Astrocyte (in vitro differentiated cells and primary cell): Measurements from ENCODE around the gene TTBK1. TPM values are rescaled to one million over a fixed set of nuclear protein-coding genes. Genes with fewer than 3 reads are reported as not detected.

Source experiments
- DNase-seq: peaks from one replicate; pipeline ENCODE4 v3.0.0-alpha.2; 2010; ENCODE audit warnings: low read depth
- FAIRE-seq: peaks from 2 replicates; lab custom pipeline; 2011; peaks lifted over from hg19 to GRCh38; lab: Jason Lieb, UNC
- H2AFZ ChIP-seq: 2 replicates; pipeline ENCODE4 v1.6.0; 2012; ENCODE audit warnings: low read depth, low read length, inconsistent platforms
- H3K27ac ChIP-seq: 2 replicates; pipeline ENCODE4 v1.5.1; 2011; ENCODE audit warnings: low read depth, low read length, inconsistent platforms
- H3K27me3 ChIP-seq: 2 replicates; pipeline ENCODE4 v1.6.0; 2011; ENCODE audit warnings: low read length, inconsistent platforms; ENCODE audit not compliant: insufficient read depth
- H3K36me3 ChIP-seq: 2 replicates; pipeline ENCODE4 v1.5.1; 2011; ENCODE audit warnings: low read length, inconsistent platforms; ENCODE audit not compliant: insufficient read depth
- H3K4me1 ChIP-seq: 2 replicates; pipeline ENCODE4 v1.5.1; 2011; ENCODE audit warnings: low read length, inconsistent platforms; ENCODE audit not compliant: insufficient read depth
- H3K4me2 ChIP-seq: 2 replicates; pipeline ENCODE4 v1.6.0; 2012; ENCODE audit warnings: low read length, inconsistent platforms
- H3K4me3 ChIP-seq: 2 replicates; pipeline ENCODE4 v1.5.1; 2011; ENCODE audit warnings: low read depth, mild to moderate bottlenecking, low read length, inconsistent platforms; ENCODE audit not compliant: insufficient read depth
- H3K79me2 ChIP-seq: 2 replicates; pipeline ENCODE4 v1.6.0; 2012; ENCODE audit warnings: mild to moderate bottlenecking, low read length, inconsistent platforms; ENCODE audit not compliant: insufficient read depth
- H3K9ac ChIP-seq: 2 replicates; pipeline ENCODE4 v1.6.0; 2012; ENCODE audit warnings: mild to moderate bottlenecking, low read length, inconsistent platforms
- H3K9me3 ChIP-seq: 2 replicates; pipeline ENCODE4 v1.5.1; 2012; ENCODE audit warnings: low read depth, mild to moderate bottlenecking, low read length, inconsistent platforms; ENCODE audit not compliant: insufficient read depth
- H4K20me1 ChIP-seq: 2 replicates; pipeline ENCODE4 v1.6.0; 2012; ENCODE audit warnings: low read length, inconsistent platforms; ENCODE audit not compliant: insufficient read depth
- H3K27ac Mint-ChIP-seq: one replicate; pipeline ENCODE4 v1.8.0; 2021; ENCODE audit warnings: mild to moderate bottlenecking, mixed read lengths; ENCODE audit not compliant: unreplicated experiment
- H3K27me3 Mint-ChIP-seq: one replicate; pipeline ENCODE4 v1.8.0; 2021; ENCODE audit warnings: low read depth, mixed read lengths; ENCODE audit not compliant: unreplicated experiment
- H3K36me3 Mint-ChIP-seq: one replicate; pipeline ENCODE4 v1.8.0; 2021; ENCODE audit warnings: low read depth, mixed read lengths; ENCODE audit not compliant: unreplicated experiment
- H3K4me1 Mint-ChIP-seq: one replicate; pipeline ENCODE4 v1.8.0; 2021; ENCODE audit warnings: low read depth, mixed read lengths; ENCODE audit not compliant: unreplicated experiment
- H3K4me3 Mint-ChIP-seq: one replicate; pipeline ENCODE4 v1.8.0; 2021; ENCODE audit warnings: mild to moderate bottlenecking, moderate library complexity, mixed read lengths; ENCODE audit not compliant: unreplicated experiment
- H3K9me3 Mint-ChIP-seq: one replicate; pipeline ENCODE4 v1.8.0; 2021; ENCODE audit warnings: mild to moderate bottlenecking, mixed read lengths; ENCODE audit not compliant: unreplicated experiment
- EZH2 ChIP-seq: IDR thresholded peaks from 2 replicates; pipeline ENCODE4 v1.6.1; 2012; ENCODE audit warnings: mild to moderate bottlenecking, low read length, inconsistent platforms; ENCODE audit not compliant: insufficient read depth
- total RNA-seq: library from RNA; stranded (reverse); gene quantifications from 2 replicates; pipeline ENCODE4 v1.2.1, GENCODE V29; 2021
- TF ChIP-seq, protein P1 (sequence below): IDR thresholded peaks from 2 replicates; pipeline ENCODE4 v1.5.1; 2011; ENCODE audit warnings: low read depth, mild to moderate bottlenecking, inconsistent platforms, low read length, moderate library complexity; ENCODE audit not compliant: insufficient read depth

The TTBK1 gene
- total RNA-seq, 1 donor from 2014 or later = 0.14 TPM

DNA sequence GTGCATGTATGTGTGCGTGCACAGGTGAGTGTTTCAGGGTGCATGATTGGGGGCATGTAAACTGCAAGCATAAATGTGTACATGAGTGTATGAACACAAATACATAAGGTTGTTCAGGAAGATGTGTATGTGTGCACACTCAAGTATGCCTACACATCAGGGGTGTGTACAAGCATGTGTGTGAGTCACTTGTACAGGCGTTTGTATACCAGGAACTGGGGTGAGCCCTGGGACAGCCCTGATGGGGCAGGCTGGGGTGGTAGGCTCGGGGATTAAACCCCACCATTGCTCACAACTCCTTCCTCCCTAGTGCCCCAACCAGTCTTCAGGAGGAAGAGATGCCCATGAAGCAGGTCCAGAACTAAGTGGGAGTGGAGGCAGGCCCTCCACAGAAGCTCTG, 61.1 kb downstream of the TTBK1 start:
- H2AFZ ChIP-seq = no peak overlapping the region
- no peaks in the 10 kb centered on the region for H3K9me3 Mint-ChIP-seq
- H3K27me3 ChIP-seq = peaks cover 14% of the 10 kb centered on the region
- H3K79me2 ChIP-seq = no peaks in the 10 kb centered on the region
- no peaks in the 10 kb centered on the region for H3K36me3 ChIP-seq
- DNase-seq = no peak
- H3K4me3 Mint-ChIP-seq = no peak overlapping the region
- H3K9me3 ChIP-seq = no peaks in the 10 kb centered on the region
- H3K27ac Mint-ChIP-seq = no peak overlapping the region
- H3K4me2 ChIP-seq = no peak overlapping the region
- no peaks in the 10 kb centered on the region for H3K4me1 ChIP-seq
- FAIRE-seq = no peak
- no peak for TF ChIP-seq EZH2
- TF ChIP-seq, protein P1, sequence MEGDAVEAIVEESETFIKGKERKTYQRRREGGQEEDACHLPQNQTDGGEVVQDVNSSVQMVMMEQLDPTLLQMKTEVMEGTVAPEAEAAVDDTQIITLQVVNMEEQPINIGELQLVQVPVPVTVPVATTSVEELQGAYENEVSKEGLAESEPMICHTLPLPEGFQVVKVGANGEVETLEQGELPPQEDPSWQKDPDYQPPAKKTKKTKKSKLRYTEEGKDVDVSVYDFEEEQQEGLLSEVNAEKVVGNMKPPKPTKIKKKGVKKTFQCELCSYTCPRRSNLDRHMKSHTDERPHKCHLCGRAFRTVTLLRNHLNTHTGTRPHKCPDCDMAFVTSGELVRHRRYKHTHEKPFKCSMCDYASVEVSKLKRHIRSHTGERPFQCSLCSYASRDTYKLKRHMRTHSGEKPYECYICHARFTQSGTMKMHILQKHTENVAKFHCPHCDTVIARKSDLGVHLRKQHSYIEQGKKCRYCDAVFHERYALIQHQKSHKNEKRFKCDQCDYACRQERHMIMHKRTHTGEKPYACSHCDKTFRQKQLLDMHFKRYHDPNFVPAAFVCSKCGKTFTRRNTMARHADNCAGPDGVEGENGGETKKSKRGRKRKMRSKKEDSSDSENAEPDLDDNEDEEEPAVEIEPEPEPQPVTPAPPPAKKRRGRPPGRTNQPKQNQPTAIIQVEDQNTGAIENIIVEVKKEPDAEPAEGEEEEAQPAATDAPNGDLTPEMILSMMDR = no peak
- no peak overlapping the region for H3K9ac ChIP-seq
- H3K27ac ChIP-seq = no peak overlapping the region
- no peaks in the 10 kb centered on the region for H3K4me1 Mint-ChIP-seq
- H3K27me3 Mint-ChIP-seq = peaks cover 66% of the 10 kb centered on the region
- H4K20me1 ChIP-seq = no peaks in the 10 kb centered on the region
- no peak overlapping the region for H3K4me3 ChIP-seq
- peaks cover 3% of the 10 kb centered on the region for H3K36me3 Mint-ChIP-seq

DNA sequence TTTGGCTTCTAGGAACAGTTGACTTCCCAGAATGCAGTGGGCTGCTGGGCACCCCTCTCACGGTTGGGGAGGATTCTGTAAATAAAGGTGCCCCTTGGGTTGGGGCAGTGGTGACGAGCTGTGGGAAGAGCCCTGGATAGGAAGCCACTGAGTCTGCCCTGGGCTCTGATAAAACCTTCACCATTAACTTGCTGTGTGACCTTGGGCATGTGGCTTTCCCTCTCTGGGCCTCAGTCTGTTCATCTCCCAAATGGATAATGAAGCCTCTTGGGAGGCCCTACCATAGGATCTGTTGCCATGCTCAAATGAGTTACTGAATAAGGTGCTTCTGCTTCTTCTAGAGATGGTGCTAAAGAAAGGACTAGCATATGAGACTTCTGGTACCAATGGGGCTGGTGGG, 61.6 kb downstream of the TTBK1 start:
- Histone ChIP-seq H3K36me3 (no peaks in the 10 kb centered on the region), H3K79me2 (no peaks in the 10 kb centered on the region), H4K20me1 (no peaks in the 10 kb centered on the region), H3K4me3 (no peak overlapping the region), H3K27ac (no peak overlapping the region), H3K9ac (no peak overlapping the region), H2AFZ (no peak overlapping the region), H3K9me3 (no peaks in the 10 kb centered on the region), H3K4me1 (no peaks in the 10 kb centered on the region), H3K4me2 (no peak overlapping the region), H3K27me3 (peaks cover 11% of the 10 kb centered on the region)
- H3K27ac Mint-ChIP-seq = no peak overlapping the region
- FAIRE-seq (no peak), DNase-seq (no peak)
- TF ChIP-seq, protein P1 = no peak
- no peak for TF ChIP-seq EZH2
- no peaks in the 10 kb centered on the region for H3K9me3 Mint-ChIP-seq
- no peak overlapping the region for H3K4me3 Mint-ChIP-seq
- no peaks in the 10 kb centered on the region for H3K4me1 Mint-ChIP-seq
- H3K36me3 Mint-ChIP-seq = peaks cover 2% of the 10 kb centered on the region
- peaks cover 61% of the 10 kb centered on the region for H3K27me3 Mint-ChIP-seq

DNA sequence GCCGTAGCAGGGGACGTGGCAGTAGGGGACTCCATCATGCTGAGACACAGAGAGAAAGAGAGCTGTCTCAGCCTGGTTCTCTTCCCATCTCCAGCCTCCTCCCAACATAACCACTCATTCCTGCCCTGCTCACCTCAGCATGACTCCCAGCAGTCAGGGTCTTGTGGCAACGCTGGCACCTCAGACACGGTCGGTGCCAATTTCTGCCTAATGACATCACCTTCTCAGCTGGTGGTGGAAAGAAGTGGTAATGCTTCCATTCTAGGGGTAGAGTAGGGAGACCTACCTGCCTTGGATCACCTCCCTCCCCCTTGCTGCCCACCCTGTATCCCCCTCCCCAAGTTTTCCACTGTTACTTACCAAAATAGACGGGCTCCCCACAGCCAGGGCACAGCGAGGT, 62.8 kb downstream of the TTBK1 start:
- no peak overlapping the region for H3K9ac ChIP-seq
- H4K20me1 ChIP-seq = no peaks in the 10 kb centered on the region
- peaks cover 54% of the 10 kb centered on the region for H3K27me3 Mint-ChIP-seq
- H3K4me1 ChIP-seq = no peaks in the 10 kb centered on the region
- DNase-seq = no peak
- H3K9me3 Mint-ChIP-seq = no peaks in the 10 kb centered on the region
- TF ChIP-seq, protein P1 = no peak
- no peak for TF ChIP-seq EZH2
- H3K9me3 ChIP-seq = no peaks in the 10 kb centered on the region
- no peak overlapping the region for H3K4me3 Mint-ChIP-seq
- no peak overlapping the region for H3K27ac ChIP-seq
- H3K27ac Mint-ChIP-seq = no peak overlapping the region
- H2AFZ ChIP-seq = no peak overlapping the region
- H3K4me3 ChIP-seq = no peak overlapping the region
- peaks cover 3% of the 10 kb centered on the region for H3K4me1 Mint-ChIP-seq
- H3K36me3 Mint-ChIP-seq = no peaks in the 10 kb centered on the region
- FAIRE-seq = no peak
- H3K36me3 ChIP-seq = no peaks in the 10 kb centered on the region
- peaks cover 11% of the 10 kb centered on the region for H3K27me3 ChIP-seq
- H3K4me2 ChIP-seq = no peak overlapping the region
- H3K79me2 ChIP-seq = no peaks in the 10 kb centered on the region
